SU-DHL-6 (cell line): ENCODE measurements around the gene ZNF80.
A peak's percentile ranks its signal among the peaks of the same experiment; 100 is the strongest.

Experiments used
- H2AFZ ChIP-seq: fragments of 200-600 bp; sonication (generic); 2 replicates; pipeline ENCODE4 v1.6.1; 2014; ENCODE audit warnings: low read depth, mild to moderate bottlenecking, moderate library complexity, mixed read lengths, antibody characterized with exemption, low read length; ENCODE audit not compliant: severe bottlenecking
- H3F3A ChIP-seq: fragments of 200-600 bp; shearing (Covaris generic); 2 replicates; pipeline ENCODE4 v1.6.0; 2016; ENCODE audit warnings: antibody characterized with exemption, mild to moderate bottlenecking; ENCODE audit not compliant: insufficient read depth
- H3K27ac ChIP-seq: fragments of 200-600 bp; sonication (generic); 2 replicates; pipeline ENCODE4 v1.5.1; 2016; ENCODE audit warnings: low read depth, mild to moderate bottlenecking, low read length, moderate library complexity, mixed read lengths
- H3K27me3 ChIP-seq: fragments of 200-600 bp; sonication (generic), shearing (Covaris generic); 2 replicates; pipeline ENCODE4 v1.6.0; 2014; ENCODE audit warnings: mild to moderate bottlenecking, low read length
- H3K36me3 ChIP-seq: fragments of 200-600 bp; sonication (generic); 2 replicates; pipeline ENCODE4 v1.6.1; 2014; ENCODE audit warnings: mild to moderate bottlenecking, low read length, mixed read lengths
- H3K4me2 ChIP-seq: fragments of 300-600, 200-600 bp; shearing (Covaris generic), sonication (generic); 2 replicates; pipeline ENCODE4 v1.6.0; 2014; ENCODE audit warnings: low read length, low read depth, mild to moderate bottlenecking; ENCODE audit not compliant: poor library complexity, severe bottlenecking
- H3K4me3 ChIP-seq: fragments of 200-600 bp; sonication (generic); 2 replicates; pipeline ENCODE4 v1.5.1; 2014; ENCODE audit warnings: antibody characterized with exemption, low read length, mild to moderate bottlenecking, mixed read lengths; ENCODE audit not compliant: insufficient read depth, poor library complexity, severe bottlenecking
- H3K79me2 ChIP-seq: fragments of 200-600 bp; sonication (generic); 2 replicates; pipeline ENCODE4 v1.6.1; 2014; ENCODE audit warnings: mild to moderate bottlenecking, low read length, moderate library complexity; ENCODE audit not compliant: insufficient read depth
- H3K9ac ChIP-seq: fragments of 200-600 bp; sonication (generic); 2 replicates; pipeline ENCODE4 v1.7.0; 2014; ENCODE audit warnings: mild to moderate bottlenecking, low read length
- H3K9me2 ChIP-seq: fragments of 200-600 bp; sonication (generic); replicated peaks from 2 replicates; pipeline ENCODE4 v1.6.1; 2014; ENCODE audit warnings: low read length; ENCODE audit not compliant: insufficient read depth
- H3K9me3 ChIP-seq: fragments of 200-600 bp; sonication (generic); 2 replicates; pipeline ENCODE4 v1.6.1; 2014; ENCODE audit warnings: low read length, mixed read lengths; ENCODE audit not compliant: insufficient read depth
- H4K20me1 ChIP-seq: fragments of 200-600 bp; sonication (generic); 2 replicates; pipeline ENCODE4 v1.6.1; 2014; ENCODE audit warnings: low read depth, mild to moderate bottlenecking, antibody characterized with exemption, low read length, moderate library complexity, mixed read lengths
- CTCF ChIP-seq: fragments of 200-600 bp; sonication (generic); IDR thresholded peaks from one replicate; pipeline ENCODE4 v1.5.1; 2017; ENCODE audit warnings: antibody characterized with exemption, mild to moderate bottlenecking, low read length, moderate library complexity; ENCODE audit not compliant: insufficient read depth, poor library complexity, severe bottlenecking
- EZH2phosphoT487 ChIP-seq: fragments of 200-600 bp; sonication (generic), shearing (Covaris generic); conservative IDR thresholded peaks from 2 replicates; pipeline ENCODE4 v1.6.1; 2018; ENCODE audit warnings: mild to moderate bottlenecking, antibody characterized with exemption, low read length, moderate library complexity, mixed read lengths

Gene ZNF80

DNA sequence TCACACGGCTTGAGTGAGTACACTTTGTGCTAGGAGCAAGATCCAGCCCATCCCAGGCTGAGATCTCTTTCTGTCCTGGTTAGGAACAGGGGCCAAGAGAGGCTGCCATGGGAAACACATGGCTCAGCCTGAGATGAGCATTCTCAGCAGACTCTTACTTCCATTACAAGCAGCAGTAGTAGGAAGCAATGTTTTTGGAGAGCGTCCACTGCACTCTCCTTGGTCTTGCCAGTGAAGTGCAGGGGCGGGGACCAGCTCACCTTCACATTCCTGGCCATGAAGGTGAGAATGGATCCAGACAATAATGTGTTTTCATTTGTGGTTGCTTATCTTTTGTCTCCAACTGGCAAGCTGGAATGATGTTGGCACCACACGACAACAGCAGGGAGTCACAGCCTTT lies 24.7 kb downstream of the ZNF80 start:
- Histone ChIP-seq H3K79me2 (no peaks in the 10 kb centered on the region), H3K36me3 (no peaks in the 10 kb centered on the region), H4K20me1 (no peaks in the 10 kb centered on the region), H3K4me3 (no peak overlapping the region), H3K9me3 (no peaks in the 10 kb centered on the region), H3K9ac (0 out of 2 replicates have a peak overlapping the region, but pooled peaks have one; percentile 64), H3F3A (peaks cover 26% of the 10 kb centered on the region), H3K27ac (peak overlapping the region; percentile 99), H3K9me2 (no peaks in the 10 kb centered on the region), H3K27me3 (no peaks in the 10 kb centered on the region), H3K4me2 (peak overlapping the region; percentile 98), H2AFZ (no peak overlapping the region)
- TF ChIP-seq CTCF (no peak), EZH2phosphoT487 (no peak)

GRCh38 chr3:114207768-114208167 lies 29.6 kb downstream of the ZNF80 start:
- Histone ChIP-seq H2AFZ (no peak overlapping the region), H3F3A (no peaks in the 10 kb centered on the region), H3K9me3 (no peaks in the 10 kb centered on the region), H3K9ac (no peak overlapping the region), H3K9me2 (no peaks in the 10 kb centered on the region), H3K27ac (no peak overlapping the region), H3K36me3 (no peaks in the 10 kb centered on the region), H3K79me2 (no peaks in the 10 kb centered on the region), H3K27me3 (no peaks in the 10 kb centered on the region), H4K20me1 (no peaks in the 10 kb centered on the region), H3K4me2 (no peak overlapping the region), H3K4me3 (no peak overlapping the region)
- TF ChIP-seq EZH2phosphoT487 (no peak), CTCF (no peak)

DNA sequence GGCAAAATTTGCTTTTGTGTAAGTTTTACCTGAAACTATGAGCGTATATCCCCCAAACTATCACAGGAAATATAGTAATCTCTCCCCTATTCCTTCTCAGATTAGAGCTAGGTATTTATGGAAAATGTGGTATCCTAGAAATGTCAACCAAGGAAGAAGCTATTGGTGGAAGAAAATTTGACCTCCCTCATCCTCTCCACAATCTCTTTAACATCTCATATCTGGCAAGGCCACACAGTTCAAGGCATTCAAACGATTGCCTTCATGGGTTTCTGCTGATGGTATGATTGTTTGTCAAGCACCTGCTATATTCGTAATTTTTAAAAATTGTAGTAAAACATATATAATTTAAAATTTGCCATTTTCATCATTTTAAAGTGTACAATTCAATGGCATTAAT lies 31.0 kb downstream of the ZNF80 start:
- no peaks in the 10 kb centered on the region for H3F3A ChIP-seq
- H3K27ac ChIP-seq, result no peak overlapping the region
- H3K9me2 ChIP-seq, result no peaks in the 10 kb centered on the region
- no peaks in the 10 kb centered on the region for H3K9me3 ChIP-seq
- no peak overlapping the region for H3K4me3 ChIP-seq
- H3K79me2 ChIP-seq, result no peaks in the 10 kb centered on the region
- no peaks in the 10 kb centered on the region for H3K36me3 ChIP-seq
- no peaks in the 10 kb centered on the region for H3K27me3 ChIP-seq
- H3K9ac ChIP-seq, result no peak overlapping the region
- no peaks in the 10 kb centered on the region for H4K20me1 ChIP-seq
- no peak overlapping the region for H3K4me2 ChIP-seq
- H2AFZ ChIP-seq, result no peak overlapping the region
- no peak for TF ChIP-seq CTCF
- TF ChIP-seq EZH2phosphoT487, result no peak
